Nephron progenitor cell (in vitro differentiated cells): ENCODE measurements around the gene SIM2.

ENCODE experiments used
- DNase-seq: peaks from one replicate; pipeline ENCODE4 v3.0.0; 2021
- H3K27ac Mint-ChIP-seq: 2 replicates; pipeline ENCODE4 v1.8.0; 2021; ENCODE audit warnings: mild to moderate bottlenecking, moderate library complexity, mixed read lengths
- H3K27me3 Mint-ChIP-seq: 2 replicates; pipeline ENCODE4 v1.8.0; 2021; ENCODE audit warnings: mild to moderate bottlenecking, low read depth, mixed read lengths; ENCODE audit not compliant: poor library complexity
- H3K36me3 Mint-ChIP-seq: 2 replicates; pipeline ENCODE4 v1.8.0; 2021; ENCODE audit warnings: low read depth, mixed read lengths
- H3K4me1 Mint-ChIP-seq: 2 replicates; pipeline ENCODE4 v1.8.0; 2021; ENCODE audit warnings: mixed read lengths
- H3K4me3 Mint-ChIP-seq: 2 replicates; pipeline ENCODE4 v1.8.0; 2021; ENCODE audit warnings: mild to moderate bottlenecking, moderate library complexity, mixed read lengths
- H3K9me3 Mint-ChIP-seq: 2 replicates; pipeline ENCODE4 v1.8.0; 2021; ENCODE audit warnings: mild to moderate bottlenecking, moderate library complexity, mixed read lengths
- CTCF ChIP-seq: fragments of 200-600 bp; sonication (generic); IDR thresholded peaks from 2 replicates; pipeline ENCODE4 v1.5.0; 2021; ENCODE audit warnings: antibody characterized with exemption

The SIM2 gene

GRCh38 chr21:36761685-36762084 lies 62.8 kb downstream of the SIM2 start:
- H3K9me3 Mint-ChIP-seq: no peaks in the 10 kb centered on the region
- no peak for TF ChIP-seq CTCF
- no peak overlapping the region for H3K27ac Mint-ChIP-seq
- DNase-seq: no peak
- H3K4me3 Mint-ChIP-seq: no peak overlapping the region
- peaks cover 56% of the 10 kb centered on the region for H3K4me1 Mint-ChIP-seq
- H3K36me3 Mint-ChIP-seq: peaks cover 10% of the 10 kb centered on the region
- H3K27me3 Mint-ChIP-seq: no peaks in the 10 kb centered on the region

GRCh38 chr21:36762642-36763041 lies 63.7 kb downstream of the SIM2 start:
- H3K4me3 Mint-ChIP-seq: no peak overlapping the region
- no peak for DNase-seq
- no peak overlapping the region for H3K27ac Mint-ChIP-seq
- peaks cover 3% of the 10 kb centered on the region for H3K27me3 Mint-ChIP-seq
- peaks cover 56% of the 10 kb centered on the region for H3K4me1 Mint-ChIP-seq
- no peaks in the 10 kb centered on the region for H3K9me3 Mint-ChIP-seq
- H3K36me3 Mint-ChIP-seq: peaks cover 16% of the 10 kb centered on the region
- TF ChIP-seq CTCF: no peak

GRCh38 chr21:36763305-36763704 lies 64.4 kb downstream of the SIM2 start:
- Mint-ChIP-seq H3K27me3 (peaks cover 3% of the 10 kb centered on the region), H3K27ac (no peak overlapping the region), H3K36me3 (peaks cover 16% of the 10 kb centered on the region), H3K4me1 (peaks cover 60% of the 10 kb centered on the region), H3K9me3 (no peaks in the 10 kb centered on the region), H3K4me3 (no peak overlapping the region)
- no peak for TF ChIP-seq CTCF
- no peak for DNase-seq

- H3K9me3 Mint-ChIP-seq: no peaks in the 10 kb centered on the region
These were observed 66.3 kb downstream of the SIM2 start for GRCh38 chr21:36765229-36765628.

GRCh38 chr21:36766511-36766910 lies 67.6 kb downstream of the SIM2 start:
- Mint-ChIP-seq H3K9me3 (no peaks in the 10 kb centered on the region), H3K27ac (no peak overlapping the region)
- no peak for TF ChIP-seq CTCF

More at GRCh38 chr21:36765229-36765628, 66.3 kb downstream of the SIM2 start:
- Mint-ChIP-seq H3K27ac (no peak overlapping the region), H3K27me3 (peaks cover 3% of the 10 kb centered on the region), H3K4me3 (no peak overlapping the region), H3K4me1 (peaks cover 62% of the 10 kb centered on the region), H3K36me3 (peaks cover 16% of the 10 kb centered on the region)
- DNase-seq: no peak
- TF ChIP-seq CTCF: no peak

GRCh38 chr21:36767096-36767495 lies 68.2 kb downstream of the SIM2 start:
- peaks cover 16% of the 10 kb centered on the region for H3K36me3 Mint-ChIP-seq
- peaks cover 43% of the 10 kb centered on the region for H3K4me1 Mint-ChIP-seq
- H3K27me3 Mint-ChIP-seq: peaks cover 3% of the 10 kb centered on the region
- no peaks in the 10 kb centered on the region for H3K9me3 Mint-ChIP-seq
- DNase-seq: no peak
- H3K27ac Mint-ChIP-seq: no peak overlapping the region
- no peak for TF ChIP-seq CTCF
- H3K4me3 Mint-ChIP-seq: no peak overlapping the region

More at GRCh38 chr21:36766511-36766910, 67.6 kb downstream of the SIM2 start:
- Mint-ChIP-seq H3K27me3 (peaks cover 3% of the 10 kb centered on the region), H3K4me1 (peaks cover 49% of the 10 kb centered on the region), H3K4me3 (no peak overlapping the region), H3K36me3 (peaks cover 16% of the 10 kb centered on the region)
- no peak for DNase-seq
